ENCODE results near the gene SOX18. TPM values are rescaled to one million over a fixed set of nuclear protein-coding genes. Genes with fewer than 3 reads are reported as not detected.

The SOX18 gene
- total and polyA plus RNA-seq, 2 of the 13 experiments (the other 11 are each of a cell fraction or from before 2014, with no cell fraction given), result 1.6 to 1.9 TPM

DNA sequence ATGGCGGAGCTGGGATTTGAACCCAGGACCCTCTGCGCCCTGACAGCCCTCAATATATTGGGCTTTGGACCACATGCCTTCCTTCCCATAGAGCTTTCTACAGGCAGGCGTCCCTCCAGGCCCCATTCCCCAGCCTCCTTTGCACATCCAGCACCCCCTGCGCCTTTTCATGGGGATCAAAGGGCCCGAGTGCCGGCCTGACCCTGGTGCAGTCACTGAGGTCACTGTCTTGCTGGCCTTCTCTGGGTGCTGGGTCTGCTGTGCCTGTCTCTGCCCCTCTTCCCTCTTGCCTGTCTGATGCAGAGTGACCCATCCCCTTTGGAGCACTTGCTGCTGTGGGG lies 32.2 kb upstream of the SOX18 start:
- in situ Hi-C loops (cut with HindIII; ENCODE audit: extremely low pct_ligation_motif_present, low pct_unique_long_range_greater_than_20kb), result loop anchor here (5.0 kb wide), 1 partner anchor 36 kb away; no protein-coding TSS in a partner anchor
- no peak for FAIRE-seq
- H3K9me3 ChIP-seq (ENCODE audit: low read length), result no peaks in the 10 kb centered on the region
- H4K20me1 ChIP-seq (ENCODE audit: insufficient read depth, low read length), result peaks cover 9% of the 10 kb centered on the region; the same call in 1 of the 2 replicates
- DNase-seq (ENCODE audit: low spot score), result no peak
- H3K79me2 ChIP-seq (ENCODE audit: insufficient read depth, low read length), result no peaks in the 10 kb centered on the region
- no peak overlapping the region for H3K27ac ChIP-seq (ENCODE audit: extremely low read length, insufficient read depth, low read length)
- intact Hi-C loops (cut with micrococcal nuclease; ENCODE audit: unreplicated experiment), result loop anchor here (2.0 kb wide), 1 partner anchor 17 kb away; no protein-coding TSS in a partner anchor
- no peak overlapping the region for H2AFZ ChIP-seq (ENCODE audit: low read length)
- ATAC-seq, result no peak
- H3K36me3 ChIP-seq (replicated peaks in 1 of 2; ENCODE audit: control insufficient read depth in 1 of 2, insufficient read depth in 2 of 2, low read length in 2 of 2), result no peaks in the 10 kb centered on the region
- ChIA-PET POLR2A (interaction anchor here (0.8 to 4.9 kb wide), 4 partner anchors 16 to 543 kb away, joined by 3 to 25 read pairs (median 10); partner anchors contain the start of gene TCEA2), CTCF (ENCODE audit: low intra/inter-chr PET ratio, low total read pairs) (no interaction called here)
- peak overlapping the region; percentile 99 for H3K4me2 ChIP-seq (ENCODE audit: low read depth, low read length)
- H3K4me1 ChIP-seq (ENCODE audit: insufficient read depth, low read length), result peaks cover 63% of the 10 kb centered on the region
- no TSS peak for BruUV-seq (replicated peaks)
- H3K4me3 ChIP-seq (replicated peaks in 1 of 3; ENCODE audit: insufficient read depth in 1 of 3, low read depth in 2 of 3, low read length in 3 of 3), result peak overlapping the region in 1 of 3 experiments; percentile 89; a peak in 1 of 6 replicates
- peaks cover 14 to 36% of the 10 kb centered on the region in 2 experiments for H3K27me3 ChIP-seq (ENCODE audit: control insufficient read depth in 1 of 2, insufficient read depth in 2 of 2, low read length in 2 of 2)
- H3K9ac ChIP-seq (ENCODE audit: insufficient read depth, low read depth, low read length), result no peak overlapping the region
- WGBS (ENCODE audit: low lambda C conversion rate), result 10% methylated on average over 6 of the region's 6 CpGs
- no peak; the same call in 1 of the 2 replicates for TF ChIP-seq RXRA (CRISPR knock-in tag; IDR thresholded peaks at IDR 0.05)
- no peak for TF ChIP-seq RCOR2 (CRISPR knock-in tag; IDR thresholded peaks at IDR 0.05)
- TF ChIP-seq ZNF546 (CRISPR knock-in tag; conservative IDR thresholded peaks at IDR 0.05), result no peak
- TF ChIP-seq HOXD1 (CRISPR knock-in tag; IDR thresholded peaks at IDR 0.05), result no peak
- TF ChIP-seq, protein P1, sequence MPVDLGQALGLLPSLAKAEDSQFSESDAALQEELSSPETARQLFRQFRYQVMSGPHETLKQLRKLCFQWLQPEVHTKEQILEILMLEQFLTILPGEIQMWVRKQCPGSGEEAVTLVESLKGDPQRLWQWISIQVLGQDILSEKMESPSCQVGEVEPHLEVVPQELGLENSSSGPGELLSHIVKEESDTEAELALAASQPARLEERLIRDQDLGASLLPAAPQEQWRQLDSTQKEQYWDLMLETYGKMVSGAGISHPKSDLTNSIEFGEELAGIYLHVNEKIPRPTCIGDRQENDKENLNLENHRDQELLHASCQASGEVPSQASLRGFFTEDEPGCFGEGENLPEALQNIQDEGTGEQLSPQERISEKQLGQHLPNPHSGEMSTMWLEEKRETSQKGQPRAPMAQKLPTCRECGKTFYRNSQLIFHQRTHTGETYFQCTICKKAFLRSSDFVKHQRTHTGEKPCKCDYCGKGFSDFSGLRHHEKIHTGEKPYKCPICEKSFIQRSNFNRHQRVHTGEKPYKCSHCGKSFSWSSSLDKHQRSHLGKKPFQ (CRISPR knock-in tag; IDR thresholded peaks at IDR 0.05; ENCODE audit: insufficient replicate concordance), result no peak
- TF ChIP-seq, protein P2, sequence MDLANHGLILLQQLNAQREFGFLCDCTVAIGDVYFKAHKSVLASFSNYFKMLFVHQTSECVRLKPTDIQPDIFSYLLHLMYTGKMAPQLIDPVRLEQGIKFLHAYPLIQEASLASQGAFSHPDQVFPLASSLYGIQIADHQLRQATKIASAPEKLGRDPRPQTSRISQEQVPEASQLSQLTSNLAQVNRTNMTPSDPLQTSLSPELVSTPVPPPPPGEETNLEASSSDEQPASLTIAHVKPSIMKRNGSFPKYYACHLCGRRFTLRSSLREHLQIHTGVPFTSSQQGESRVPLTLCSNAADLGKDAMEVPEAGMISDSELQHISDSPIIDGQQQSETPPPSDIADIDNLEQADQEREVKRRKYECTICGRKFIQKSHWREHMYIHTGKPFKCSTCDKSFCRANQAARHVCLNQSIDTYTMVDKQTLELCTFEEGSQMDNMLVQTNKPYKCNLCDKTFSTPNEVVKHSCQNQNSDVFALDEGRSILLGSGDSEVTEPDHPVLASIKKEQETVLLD (CRISPR knock-in tag; IDR thresholded peaks at IDR 0.05; ENCODE audit: low read depth), result no peak
- peak; percentile 65; the same call in 1 of the 2 replicates for TF ChIP-seq TCF7 (IDR thresholded peaks at IDR 0.05; ENCODE audit: low read depth)
- TF ChIP-seq ZNF34 (CRISPR knock-in tag; IDR thresholded peaks at IDR 0.05; ENCODE audit: borderline replicate concordance), result no peak
- TF ChIP-seq ZNF605 (CRISPR knock-in tag; IDR thresholded peaks at IDR 0.05), result no peak
- TF ChIP-seq ZIK1 (CRISPR knock-in tag; IDR thresholded peaks at IDR 0.05; ENCODE audit: borderline replicate concordance, low read depth), result 0 out of 2 replicates have a peak, but pooled peaks have one; percentile 10
- no peak for TF ChIP-seq CREB1 (IDR thresholded peaks at IDR 0.05)
- TF ChIP-seq CREB1 (CRISPR knock-in tag; IDR thresholded peaks at IDR 0.05), result no peak
- no peak for TF ChIP-seq ISX (CRISPR knock-in tag; conservative IDR thresholded peaks at IDR 0.05)
- no peak for TF ChIP-seq SETDB1 (CRISPR knock-in tag; IDR thresholded peaks at IDR 0.05; ENCODE audit: borderline replicate concordance)
- TF ChIP-seq SYNCRIP (IDR thresholded peaks at IDR 0.05; ENCODE audit: insufficient read depth, low read depth, low read length), result no peak
- TF ChIP-seq, protein P3, sequence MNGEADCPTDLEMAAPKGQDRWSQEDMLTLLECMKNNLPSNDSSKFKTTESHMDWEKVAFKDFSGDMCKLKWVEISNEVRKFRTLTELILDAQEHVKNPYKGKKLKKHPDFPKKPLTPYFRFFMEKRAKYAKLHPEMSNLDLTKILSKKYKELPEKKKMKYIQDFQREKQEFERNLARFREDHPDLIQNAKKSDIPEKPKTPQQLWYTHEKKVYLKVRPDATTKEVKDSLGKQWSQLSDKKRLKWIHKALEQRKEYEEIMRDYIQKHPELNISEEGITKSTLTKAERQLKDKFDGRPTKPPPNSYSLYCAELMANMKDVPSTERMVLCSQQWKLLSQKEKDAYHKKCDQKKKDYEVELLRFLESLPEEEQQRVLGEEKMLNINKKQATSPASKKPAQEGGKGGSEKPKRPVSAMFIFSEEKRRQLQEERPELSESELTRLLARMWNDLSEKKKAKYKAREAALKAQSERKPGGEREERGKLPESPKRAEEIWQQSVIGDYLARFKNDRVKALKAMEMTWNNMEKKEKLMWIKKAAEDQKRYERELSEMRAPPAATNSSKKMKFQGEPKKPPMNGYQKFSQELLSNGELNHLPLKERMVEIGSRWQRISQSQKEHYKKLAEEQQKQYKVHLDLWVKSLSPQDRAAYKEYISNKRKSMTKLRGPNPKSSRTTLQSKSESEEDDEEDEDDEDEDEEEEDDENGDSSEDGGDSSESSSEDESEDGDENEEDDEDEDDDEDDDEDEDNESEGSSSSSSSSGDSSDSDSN (CRISPR knock-in tag; IDR thresholded peaks at IDR 0.05), result 0 out of 2 replicates have a peak, but pooled peaks have one; percentile 10
- TF ChIP-seq ZFP62 (CRISPR knock-in tag; IDR thresholded peaks at IDR 0.05), result no peak
- no peak for TF ChIP-seq ZNF761 (CRISPR knock-in tag; conservative IDR thresholded peaks at IDR 0.05)

Data from HepG2 (cell line).